A673 (cell line): ENCODE data around the gene ADARB2.

Source experiments
- EZH2 ChIP-seq: fragments of 200-600 bp; sonication (generic); IDR thresholded peaks from 2 replicates; pipeline ENCODE4 v1.6.1; 2017; ENCODE audit warnings: borderline replicate concordance, low read depth, mild to moderate bottlenecking, mixed read lengths, antibody characterized with exemption, low read length; ENCODE audit not compliant: poor library complexity, severe bottlenecking
- TF ChIP-seq, protein P1 (sequence below): fragments of 300-800, 200-600 bp; sonication (generic); conservative IDR thresholded peaks from 2 replicates; pipeline ENCODE4 v1.5.1; 2017; ENCODE audit warnings: low read depth, mild to moderate bottlenecking, antibody characterized with exemption, low read length, moderate library complexity, mixed read lengths

DNA sequence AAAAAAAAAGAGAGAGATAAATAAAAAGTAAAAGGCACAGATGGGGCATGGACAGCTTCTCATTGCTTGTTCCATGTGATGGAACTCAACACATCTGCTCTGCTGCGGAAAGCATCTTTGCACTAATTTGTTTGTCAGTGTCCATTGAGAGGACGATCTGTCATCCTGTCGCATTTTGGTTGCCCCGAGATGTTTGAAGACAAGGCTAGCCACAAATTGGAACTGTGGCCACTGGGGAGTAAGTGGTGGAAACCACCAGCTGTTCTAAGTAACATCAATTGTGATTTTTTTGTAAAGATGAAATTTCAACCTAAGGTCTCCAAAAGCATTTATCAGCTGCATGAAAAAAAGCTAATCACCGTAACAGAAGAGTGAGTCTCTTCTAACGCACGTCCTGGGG lies 312.7 kb downstream of the ADARB2 start:
- TF ChIP-seq, protein P1, sequence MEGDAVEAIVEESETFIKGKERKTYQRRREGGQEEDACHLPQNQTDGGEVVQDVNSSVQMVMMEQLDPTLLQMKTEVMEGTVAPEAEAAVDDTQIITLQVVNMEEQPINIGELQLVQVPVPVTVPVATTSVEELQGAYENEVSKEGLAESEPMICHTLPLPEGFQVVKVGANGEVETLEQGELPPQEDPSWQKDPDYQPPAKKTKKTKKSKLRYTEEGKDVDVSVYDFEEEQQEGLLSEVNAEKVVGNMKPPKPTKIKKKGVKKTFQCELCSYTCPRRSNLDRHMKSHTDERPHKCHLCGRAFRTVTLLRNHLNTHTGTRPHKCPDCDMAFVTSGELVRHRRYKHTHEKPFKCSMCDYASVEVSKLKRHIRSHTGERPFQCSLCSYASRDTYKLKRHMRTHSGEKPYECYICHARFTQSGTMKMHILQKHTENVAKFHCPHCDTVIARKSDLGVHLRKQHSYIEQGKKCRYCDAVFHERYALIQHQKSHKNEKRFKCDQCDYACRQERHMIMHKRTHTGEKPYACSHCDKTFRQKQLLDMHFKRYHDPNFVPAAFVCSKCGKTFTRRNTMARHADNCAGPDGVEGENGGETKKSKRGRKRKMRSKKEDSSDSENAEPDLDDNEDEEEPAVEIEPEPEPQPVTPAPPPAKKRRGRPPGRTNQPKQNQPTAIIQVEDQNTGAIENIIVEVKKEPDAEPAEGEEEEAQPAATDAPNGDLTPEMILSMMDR: no peak
- no peak for TF ChIP-seq EZH2
